Liver (tissue), 9 donors: Measurements from ENCODE around the gene CEBPG. TPM values are rescaled to one million over a fixed set of nuclear protein-coding genes. Genes with fewer than 3 reads are reported as not detected.

Experiments used
- DNase-seq: peaks from one replicate; pipeline ENCODE4 v3.0.0-alpha.2; 2017; ENCODE audit warnings: low spot score
- H3K27ac ChIP-seq, 2 donors: one replicate each; pipeline ENCODE4 v1.7.0; 2013; ENCODE audit warnings: inconsistent platforms in 2 of 2, low read length in 2 of 2, control low read depth in 1 of 2, low read depth in 1 of 2, mild to moderate bottlenecking in 1 of 2
- H3K27me3 ChIP-seq, 4 donors: one replicate each; pipeline versions ENCODE4 v1.6.1 to v1.7.0; 2013; ENCODE audit warnings: low read length in 3 of 4, inconsistent platforms in 1 of 4, mild to moderate bottlenecking in 1 of 4, moderate library complexity in 1 of 4; ENCODE audit not compliant: control insufficient read depth in 4 of 4, insufficient read depth in 4 of 4
- H3K36me3 ChIP-seq, 4 donors: one replicate each; pipeline versions ENCODE4 v1.6.1 to v1.7.0; 2013; ENCODE audit warnings: low read length in 3 of 4, mild to moderate bottlenecking in 3 of 4, low read depth in 1 of 4, moderate library complexity in 1 of 4; ENCODE audit not compliant: control insufficient read depth in 4 of 4, insufficient read depth in 3 of 4
- H3K4me1 ChIP-seq, 4 donors: one replicate each; pipeline versions ENCODE4 v1.6.1 to v1.7.0; 2013; ENCODE audit warnings: low read length in 3 of 4, mild to moderate bottlenecking in 3 of 4, moderate library complexity in 1 of 4; ENCODE audit not compliant: control insufficient read depth in 4 of 4, insufficient read depth in 4 of 4
- H3K4me3 ChIP-seq, 3 donors: one replicate each; pipeline versions ENCODE4 v1.6.1 to v1.7.0; 2013; ENCODE audit warnings: low read length in 3 of 3, control low read depth in 1 of 3, low read depth in 1 of 3, mild to moderate bottlenecking in 1 of 3
- H3K9ac ChIP-seq, 2 donors: one replicate each; pipeline ENCODE4 v1.7.0; 2013; ENCODE audit warnings: low read length in 2 of 2, mild to moderate bottlenecking in 2 of 2, moderate library complexity in 2 of 2, control low read depth in 1 of 2, low read depth in 1 of 2
- H3K9me3 ChIP-seq, 4 donors: one replicate each; pipeline versions ENCODE4 v1.6.1 to v1.7.0; 2013; ENCODE audit warnings: low read length in 3 of 4; ENCODE audit not compliant: control insufficient read depth in 4 of 4
- ATF3 ChIP-seq: IDR thresholded peaks from 2 replicates; pipeline ENCODE4 v1.6.1; 2016; ENCODE audit warnings: antibody characterized with exemption
- CTCF ChIP-seq: fragments of 150-350 bp; IDR thresholded peaks from 2 replicates; pipeline ENCODE4 v1.5.1; 2017; ENCODE audit warnings: improper control_type of control experiment, low read depth, low read length; ENCODE audit not compliant: missing input control
- EGR1 ChIP-seq, 2 donors: IDR thresholded peaks; 2 replicates each; pipeline ENCODE4 v1.6.1; 2016 to 2018; ENCODE audit warnings: antibody characterized with exemption in 2 of 2, low read depth in 2 of 2
- FOXA1 ChIP-seq: IDR thresholded peaks from 2 replicates; pipeline ENCODE4 v1.6.1; 2016; ENCODE audit warnings: antibody characterized with exemption
- FOXA2 ChIP-seq: IDR thresholded peaks from 2 replicates; pipeline ENCODE4 v1.6.1; 2016; ENCODE audit warnings: antibody characterized with exemption
- GABPA ChIP-seq, 2 donors: IDR thresholded peaks in 1 of 2; conservative IDR thresholded peaks in 1 of 2; 2 replicates each; pipeline ENCODE4 v1.6.1; 2016; ENCODE audit warnings: antibody characterized with exemption in 2 of 2, mild to moderate bottlenecking in 1 of 2, moderate library complexity in 1 of 2
- HNF4A ChIP-seq, 2 donors: conservative IDR thresholded peaks; 2 replicates each; pipeline ENCODE4 v1.6.1; 2016; ENCODE audit warnings: antibody characterized with exemption in 2 of 2, mild to moderate bottlenecking in 2 of 2
- HNF4G ChIP-seq: IDR thresholded peaks from 2 replicates; pipeline ENCODE4 v1.6.1; 2016; ENCODE audit warnings: antibody characterized with exemption
- JUND ChIP-seq, 2 donors: IDR thresholded peaks; 2 replicates each; pipeline ENCODE4 v1.6.1; 2016; ENCODE audit warnings: antibody characterized with exemption in 2 of 2
- MAX ChIP-seq: IDR thresholded peaks from 2 replicates; pipeline ENCODE4 v1.6.1; 2016; ENCODE audit warnings: antibody characterized with exemption
- NR2F2 ChIP-seq: IDR thresholded peaks from 2 replicates; pipeline ENCODE4 v1.6.1; 2016; ENCODE audit warnings: antibody characterized with exemption
- RAD21 ChIP-seq, 2 donors: IDR thresholded peaks; 2 replicates each; pipeline ENCODE4 v1.6.1; 2016; ENCODE audit warnings: antibody characterized with exemption in 2 of 2, mild to moderate bottlenecking in 2 of 2
- REST ChIP-seq: IDR thresholded peaks from 2 replicates; pipeline ENCODE4 v1.6.1; 2016; ENCODE audit warnings: antibody characterized with exemption, mild to moderate bottlenecking
- RXRA ChIP-seq, 2 donors: IDR thresholded peaks; 2 replicates each; pipeline ENCODE4 v1.6.1; 2017 to 2018; ENCODE audit warnings: antibody characterized with exemption in 2 of 2, mild to moderate bottlenecking in 1 of 2
- SP1 ChIP-seq: IDR thresholded peaks from 2 replicates; pipeline ENCODE4 v1.6.1; 2018; ENCODE audit warnings: antibody characterized with exemption, mild to moderate bottlenecking
- TAF1 ChIP-seq: conservative IDR thresholded peaks from 2 replicates; pipeline ENCODE4 v1.6.1; 2016; ENCODE audit warnings: antibody characterized with exemption, mild to moderate bottlenecking
- YY1 ChIP-seq: IDR thresholded peaks from 2 replicates; pipeline ENCODE4 v1.6.1; 2016; ENCODE audit warnings: antibody characterized with exemption, mild to moderate bottlenecking
- ZBTB33 ChIP-seq: IDR thresholded peaks from 2 replicates; pipeline ENCODE4 v1.6.1; 2016; ENCODE audit warnings: antibody characterized with exemption
- WGBS: extraction: QIAGEN DNeasy Blood & Tissue Kit; methylation state at CpG from one replicate; pipeline ENCODE4 v1.1.7; 2013; 5-methylcytosine and 5-hydroxymethylcytosine counted together
- polyA plus RNA-seq, 2 donors: library from polyadenylated mRNA; stranded (reverse) in 1 of 2; unstranded in 1 of 2; fragments of 200-250 nt in 1 of 2; fragments of >200 nt in 1 of 2; fragmentation: Nextera tagmentation in 1 of 2; extraction: Ambion mirVana in 1 of 2; gene quantifications; one replicate each; pipeline versions ENCODE4 v1.2.1 to v1.2.3, GENCODE V29; 2013 to 2015
- total RNA-seq, 2 donors: library from RNA; depleted of rRNA; stranded (reverse); fragments of >200 nt; gene quantifications; one replicate each; pipeline ENCODE4 v1.2.3, GENCODE V29; 2014
- donor health status: healthy.
- donor health status: healthy.
- donor health status: healthy.
- donor health status: healthy.
- donor health status: healthy.

Gene CEBPG
- total and polyA plus RNA-seq, 4 donors, result 16.9 to 36.1 (median 24.2) TPM

GRCh38 chr19:33349319-33350289 lies 23.9 kb upstream of the CEBPG start:
- no peak for TF ChIP-seq ZBTB33
- no peak for TF ChIP-seq HNF4G
- TF ChIP-seq SP1, result peak; percentile 91
- TF ChIP-seq MAX, result peak; percentile 54
- peak; percentile 51 to 59 for TF ChIP-seq JUND (IDR thresholded peaks at IDR 0.05)
- peak; percentile 35 for TF ChIP-seq YY1
- TF ChIP-seq RAD21 (IDR thresholded peaks at IDR 0.05), result peak; percentile 37 to 57
- no peak for TF ChIP-seq EGR1 (IDR thresholded peaks at IDR 0.05; ENCODE audit: low read depth in 2 of 2)
- peak; percentile 77 for TF ChIP-seq REST
- peak; percentile 92 to 93 for TF ChIP-seq RXRA (IDR thresholded peaks at IDR 0.05)
- no peak for TF ChIP-seq FOXA1
- no peak for TF ChIP-seq GABPA (IDR thresholded peaks at IDR 0.05 in 1 of 2, conservative IDR thresholded peaks at IDR 0.05 in 1 of 2)
- peak; percentile 33 for TF ChIP-seq ATF3
- TF ChIP-seq CTCF, result no peak
- TF ChIP-seq FOXA2, result peak; percentile 20
- no peak for TF ChIP-seq NR2F2
- TF ChIP-seq HNF4A (conservative IDR thresholded peaks at IDR 0.05), result peak; percentile 82 to 84
- TF ChIP-seq TAF1, result no peak
- no peak overlapping the region for H3K4me3 ChIP-seq
- H3K9ac ChIP-seq, result peak overlapping the region in 1 of 2 donors; percentile 15
- peak overlapping the region; percentile 88 to 91 for H3K27ac ChIP-seq
- no peaks in the 10 kb centered on the region for H3K36me3 ChIP-seq
- H3K27me3 ChIP-seq, result no peaks in the 10 kb centered on the region
- 55% methylated on average over 12 of the region's 12 CpGs for WGBS
- peaks cover 4 to 24% (median 18%) of the 10 kb centered on the region in 4 donors for H3K4me1 ChIP-seq
- no peaks in the 10 kb centered on the region for H3K9me3 ChIP-seq
- no peak for DNase-seq
